CD4-positive, alpha-beta T cell treated with Interleukin-4 for 1 hour (primary cell): ENCODE data around the gene CNR1.

Experiments
- DNase-seq, 2 donors: peaks; one replicate each; pipeline ENCODE4 v3.0.0-alpha.2; 2020 to 2022

The CNR1 gene

DNA sequence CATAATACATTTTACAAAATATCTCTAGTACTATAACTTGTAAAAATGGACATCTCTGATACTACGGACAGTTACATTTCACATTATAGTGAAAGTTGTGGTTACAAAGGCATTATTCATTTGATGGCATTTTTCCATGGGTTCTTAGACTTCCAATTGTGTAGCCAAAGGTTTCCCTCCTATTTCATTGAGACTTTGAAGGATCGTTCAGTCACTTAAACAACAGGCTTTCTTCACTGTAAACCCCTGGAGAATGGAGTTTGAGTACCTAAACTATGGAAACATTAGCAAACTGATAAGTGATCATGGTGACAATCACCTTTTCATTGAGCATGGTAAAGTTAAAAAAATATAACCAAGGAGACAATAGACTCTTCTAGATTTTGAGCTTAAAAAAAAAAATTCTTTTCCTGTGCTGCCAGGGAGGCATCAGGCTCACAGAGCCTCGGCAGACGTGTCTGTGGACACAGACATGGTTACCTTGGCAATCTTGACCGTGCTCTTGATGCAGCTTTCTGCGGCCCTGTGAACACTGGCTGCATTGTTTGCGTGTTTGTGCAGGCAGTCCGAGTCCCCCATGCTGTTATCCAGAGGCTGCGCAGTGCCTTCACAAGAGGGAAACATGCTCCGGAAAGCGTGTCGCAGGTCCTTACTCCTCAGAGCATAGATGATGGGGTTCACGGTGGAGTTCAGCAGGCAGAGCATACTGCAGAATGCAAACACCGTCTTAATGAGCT, 22.6 kb downstream of the CNR1 start:
- DNase-seq = no peak

DNA sequence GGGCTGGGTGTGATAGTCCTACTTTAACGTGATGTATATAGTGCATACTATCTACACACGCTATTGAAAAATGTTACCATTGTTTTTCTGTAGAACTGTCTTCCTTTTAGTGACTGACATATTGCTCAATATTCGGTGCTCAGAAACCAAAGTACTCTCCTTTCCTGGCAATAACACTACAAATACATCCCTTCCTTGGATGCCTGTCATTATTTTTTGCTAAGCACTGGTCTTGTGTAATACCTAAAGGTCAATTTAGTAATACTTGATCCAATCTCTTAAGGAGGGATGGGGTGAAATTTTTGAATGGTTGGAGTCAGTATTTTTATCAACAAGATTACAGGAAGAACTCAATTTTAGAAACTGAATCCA, 23.9 kb downstream of the CNR1 start:
- DNase-seq = no peak

DNA sequence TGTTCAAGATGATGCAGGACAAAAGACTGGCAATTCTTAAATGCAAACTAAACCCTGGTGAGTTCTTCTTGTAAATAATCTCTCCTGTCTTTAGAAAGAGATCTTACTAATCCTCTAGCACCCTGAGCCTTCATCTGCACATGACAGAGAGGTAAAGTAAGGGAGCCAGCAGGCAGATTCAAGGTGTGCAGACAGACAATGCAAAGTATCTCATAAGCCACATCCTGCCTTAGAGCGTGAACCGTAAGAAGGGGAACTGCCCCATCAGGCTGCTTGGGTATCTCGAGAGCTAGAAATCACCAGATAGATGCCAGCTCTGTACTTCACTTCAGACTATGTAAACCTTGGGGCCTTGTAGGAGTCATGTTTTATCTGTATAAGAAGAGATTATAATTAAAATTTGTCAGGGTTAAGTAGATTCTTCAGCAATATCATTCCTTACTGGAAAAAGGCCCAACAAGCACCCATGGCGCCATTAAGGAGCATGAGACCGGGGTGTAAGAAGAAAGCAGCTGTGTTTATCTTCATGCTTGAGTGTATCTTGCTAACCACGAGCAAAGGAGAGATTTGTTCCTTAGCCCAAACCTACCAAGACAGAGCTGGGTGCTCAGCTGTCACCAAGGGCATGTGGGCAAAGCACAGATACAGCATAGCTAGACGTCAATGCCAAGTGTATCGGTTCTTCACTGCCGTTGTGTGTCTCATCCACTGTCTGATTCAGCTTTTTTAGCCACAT, 24.4 kb downstream of the CNR1 start:
- peak in 1 of 2 donors; percentile 68 for DNase-seq

DNA sequence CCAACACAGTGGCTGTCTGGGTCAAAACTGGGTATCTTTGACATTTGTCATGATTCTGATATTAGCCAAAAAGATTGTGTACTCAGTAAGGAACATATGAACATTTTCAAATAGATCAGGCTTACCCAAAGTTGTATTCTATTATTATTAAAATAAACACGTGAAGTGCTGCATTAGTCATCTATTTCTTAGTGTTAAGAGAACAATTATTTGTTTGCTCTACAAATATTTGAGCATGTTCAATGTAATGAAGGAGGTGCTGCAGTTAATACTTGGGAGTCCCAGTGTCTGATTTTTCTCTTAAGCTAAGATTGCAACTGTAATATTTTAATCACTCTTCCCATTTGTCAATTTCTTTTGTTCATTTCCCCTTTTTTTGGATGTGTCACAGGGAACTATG, 28.2 kb downstream of the CNR1 start:
- no peak for DNase-seq

DNA sequence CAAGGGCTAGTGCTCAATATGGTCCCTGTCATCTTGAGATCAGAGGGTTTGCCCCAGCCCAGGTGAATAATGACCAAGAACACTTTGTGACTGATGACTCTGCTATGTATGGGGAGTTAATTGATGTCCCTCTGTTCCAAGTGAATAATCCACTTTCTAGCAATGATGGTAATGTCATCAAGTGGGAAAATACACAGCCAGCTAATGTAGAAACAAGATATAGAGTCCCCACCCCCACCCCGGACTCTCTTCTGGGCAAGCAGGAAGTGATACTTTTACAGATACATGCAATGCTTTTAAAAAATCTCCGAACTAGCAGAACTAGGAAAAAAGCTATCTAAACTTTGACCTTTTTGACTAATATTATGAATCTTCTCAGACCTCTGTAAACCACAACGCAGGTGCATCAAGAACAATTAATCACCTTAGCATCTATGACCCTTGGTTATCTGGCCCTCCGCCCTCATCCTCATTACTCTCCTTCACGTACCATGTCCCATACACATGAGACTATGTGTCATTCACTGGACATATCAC, 30.5 kb downstream of the CNR1 start:
- DNase-seq = no peak

DNA sequence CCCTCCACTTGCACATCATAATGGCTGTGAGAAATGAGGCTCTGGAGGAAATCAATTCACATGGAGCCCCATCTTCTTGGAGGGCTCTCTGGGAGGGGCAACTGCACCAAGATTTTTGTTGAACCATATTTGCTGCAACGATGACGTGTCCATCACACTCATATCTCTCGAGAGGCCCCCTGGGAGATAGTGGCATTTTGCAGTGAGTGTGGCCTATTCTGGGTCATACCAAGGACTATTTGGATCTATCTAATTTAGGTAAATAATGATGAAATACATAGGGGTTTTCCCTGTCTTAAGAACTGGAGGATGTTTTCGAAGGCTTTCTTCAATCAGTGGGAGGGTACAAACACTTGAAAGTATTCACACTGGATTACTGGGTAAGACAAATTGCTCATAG, 31.6 kb downstream of the CNR1 start:
- no peak for DNase-seq

DNA sequence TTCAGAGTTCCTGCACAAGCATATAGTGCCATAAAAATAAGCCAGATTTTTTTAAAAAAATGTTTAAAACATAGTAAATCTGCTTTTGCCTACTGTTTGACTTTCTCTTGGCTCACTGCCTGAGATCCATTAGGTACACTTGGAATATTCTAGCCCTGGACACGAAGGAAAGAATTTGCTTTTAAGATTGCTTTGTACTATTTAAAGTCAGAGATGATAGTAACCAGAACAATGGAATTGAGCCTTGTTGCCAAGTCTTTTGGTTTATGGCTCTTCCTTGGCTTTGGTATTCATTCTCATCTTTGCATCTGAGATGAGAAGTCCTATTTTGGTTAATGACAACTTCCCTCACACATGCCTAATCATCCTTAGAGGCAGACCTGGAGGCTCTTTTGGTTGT, 32.4 kb downstream of the CNR1 start:
- DNase-seq = no peak

DNA sequence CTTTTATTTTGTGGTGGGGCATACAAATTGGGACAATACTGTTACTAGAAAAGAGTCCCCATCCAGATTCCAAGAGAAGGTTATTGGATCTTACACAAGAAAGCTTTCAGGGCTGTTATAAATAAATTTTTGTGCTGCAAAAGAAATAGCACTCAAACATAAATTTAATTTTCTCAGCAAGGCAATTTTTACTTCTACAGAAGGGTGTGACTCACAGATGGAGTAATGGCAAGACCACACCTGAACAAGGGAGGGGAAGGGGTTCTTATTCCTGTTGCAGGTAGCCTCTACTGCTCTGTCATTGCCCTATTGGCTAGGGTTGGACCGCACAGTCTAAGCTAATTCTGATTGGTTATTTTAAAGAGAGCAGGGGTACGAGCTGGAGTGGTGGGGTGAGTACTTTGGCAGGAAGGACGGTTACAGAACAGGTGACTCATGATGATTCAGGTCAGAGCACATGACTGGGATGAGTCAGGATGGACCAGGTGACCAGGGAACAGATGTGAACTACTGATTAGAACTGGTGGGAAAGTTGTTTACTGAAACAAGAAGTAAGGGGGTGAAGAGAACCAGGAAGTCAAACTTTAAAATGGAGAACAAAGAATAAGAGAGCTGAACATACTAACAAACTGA, 41.1 kb downstream of the CNR1 start:
- no peak for DNase-seq

DNA sequence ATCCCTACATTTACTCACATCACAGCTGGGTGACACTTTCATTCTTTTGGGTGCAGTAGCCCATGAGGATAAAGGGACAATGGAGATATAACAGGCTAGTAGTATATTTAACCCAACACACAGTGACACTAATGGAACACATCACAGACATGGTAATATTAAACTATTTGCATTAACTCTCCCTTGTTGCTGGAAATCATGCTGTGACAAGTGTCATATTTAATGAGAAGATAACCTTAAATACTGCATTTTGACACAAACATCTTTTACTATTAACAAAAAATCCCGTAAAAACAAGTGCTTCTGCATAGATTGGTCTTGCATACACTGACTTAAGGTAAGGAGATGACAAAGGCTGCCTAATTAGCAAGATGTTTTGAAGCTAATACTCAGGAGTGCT, 45.5 kb downstream of the CNR1 start:
- DNase-seq = no peak

DNA sequence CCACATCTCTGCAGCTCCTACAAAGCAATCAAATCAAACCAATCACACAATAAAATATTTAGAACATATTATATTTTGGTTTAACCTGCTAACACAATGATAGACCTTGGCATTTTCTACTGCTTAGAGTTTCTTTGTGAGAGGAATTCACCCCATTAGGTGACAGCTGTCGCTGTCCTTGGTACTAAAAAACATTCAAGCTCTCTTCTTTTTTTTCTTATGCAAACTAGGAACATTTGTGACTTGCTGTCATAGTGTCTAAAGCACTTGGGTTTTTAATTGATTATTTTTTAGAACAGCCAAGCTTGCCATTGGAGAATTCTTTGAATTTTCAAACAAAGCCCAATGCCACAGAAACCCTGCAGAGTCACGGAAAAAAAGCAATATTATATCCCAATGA, 46.4 kb downstream of the CNR1 start:
- no peak for DNase-seq

DNA sequence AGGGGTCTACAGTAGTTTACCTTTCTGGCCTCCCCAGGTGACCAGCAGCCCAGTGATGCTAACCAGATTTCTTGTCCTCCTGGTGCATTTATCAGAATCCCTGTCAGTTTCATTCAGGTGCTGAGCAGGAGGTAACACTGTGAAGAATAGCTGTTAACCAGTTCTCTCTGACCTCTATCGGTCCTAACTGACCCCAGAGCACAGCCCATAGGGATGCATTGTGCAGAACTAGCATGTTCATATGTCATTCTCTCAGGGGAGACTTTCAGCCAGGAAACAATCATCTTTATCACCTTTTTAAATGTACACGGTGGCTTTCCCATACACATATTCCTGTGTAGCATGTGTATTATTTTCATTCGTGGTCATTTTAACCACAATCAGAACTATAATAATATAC, 49.9 kb downstream of the CNR1 start:
- no peak for DNase-seq

DNA sequence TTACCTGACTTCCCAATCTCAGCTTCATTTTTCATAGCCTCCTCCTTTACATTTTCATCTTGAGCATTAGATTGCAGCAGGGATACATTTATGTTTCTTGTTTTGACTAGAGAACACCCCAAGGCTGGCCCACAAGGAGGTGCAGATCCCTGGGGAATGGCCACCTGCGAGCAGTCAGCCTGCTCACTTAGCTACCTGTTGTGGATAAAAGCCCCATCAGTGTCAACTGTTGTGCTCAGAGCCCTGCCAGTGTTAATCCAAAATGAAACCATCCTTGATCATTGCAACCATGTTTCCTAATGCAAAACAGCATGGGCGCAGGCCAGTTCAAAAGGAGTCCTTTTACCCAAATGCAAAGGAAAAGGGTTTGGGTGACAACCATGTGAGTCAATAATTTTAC, 50.8 kb downstream of the CNR1 start:
- DNase-seq = no peak

DNA sequence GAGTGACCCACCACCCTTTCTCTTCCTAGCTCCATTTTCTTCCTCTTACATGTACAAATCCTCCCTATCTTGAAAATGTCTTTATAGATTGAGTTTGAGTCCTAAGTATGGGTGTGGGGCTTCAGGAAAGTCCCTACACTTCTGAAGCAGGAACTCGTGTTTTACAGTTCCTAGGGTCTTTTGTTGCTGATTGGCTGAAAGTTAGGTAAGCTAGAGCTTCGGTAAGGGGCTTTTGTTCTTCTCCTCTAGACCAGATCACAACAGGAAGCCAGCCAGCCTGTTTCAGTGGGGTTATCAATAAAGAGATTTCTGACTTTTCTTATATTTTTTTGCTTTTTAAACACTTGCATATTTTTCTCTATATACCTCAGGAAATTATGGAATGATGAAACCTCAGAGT, 51.3 kb downstream of the CNR1 start:
- no peak for DNase-seq

DNA sequence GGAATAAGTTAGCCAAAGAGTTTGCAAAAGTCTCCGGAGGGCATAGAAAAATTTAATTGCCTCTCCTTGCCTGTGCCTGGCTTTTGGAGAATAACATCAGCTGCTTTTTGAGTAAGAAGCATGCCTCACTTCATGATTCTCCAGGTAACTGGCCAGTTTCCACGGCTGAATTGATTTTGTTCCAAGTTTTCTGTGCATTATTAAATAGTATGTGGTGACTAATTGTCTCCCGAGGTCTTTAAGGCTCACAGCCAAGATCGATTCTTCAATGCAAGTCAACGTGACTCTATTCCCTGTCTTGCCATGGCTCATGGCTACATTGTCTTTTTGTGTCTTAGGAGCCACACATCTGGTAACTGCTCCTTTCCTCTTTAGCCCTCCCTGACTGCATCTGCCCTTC, 54.2 kb downstream of the CNR1 start:
- DNase-seq = no peak

DNA sequence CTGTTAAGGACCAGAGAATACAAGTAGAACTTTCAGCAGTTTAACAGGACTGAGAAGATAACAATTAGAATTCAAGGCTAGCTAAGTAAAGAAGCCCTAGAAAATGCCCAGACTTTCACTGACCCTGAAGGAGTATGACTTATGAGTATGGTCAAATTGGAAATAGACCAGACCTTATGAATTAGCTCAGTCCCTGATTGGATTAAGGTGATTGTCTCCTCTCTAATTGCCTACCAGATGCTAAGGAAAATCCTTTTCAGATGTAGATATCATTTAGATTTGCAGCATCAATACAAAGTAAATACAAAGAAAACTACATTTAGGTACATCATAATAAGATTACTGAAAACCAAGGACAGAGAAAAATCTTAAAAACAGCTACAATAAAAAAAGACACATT, 58.9 kb downstream of the CNR1 start:
- no peak for DNase-seq

DNA sequence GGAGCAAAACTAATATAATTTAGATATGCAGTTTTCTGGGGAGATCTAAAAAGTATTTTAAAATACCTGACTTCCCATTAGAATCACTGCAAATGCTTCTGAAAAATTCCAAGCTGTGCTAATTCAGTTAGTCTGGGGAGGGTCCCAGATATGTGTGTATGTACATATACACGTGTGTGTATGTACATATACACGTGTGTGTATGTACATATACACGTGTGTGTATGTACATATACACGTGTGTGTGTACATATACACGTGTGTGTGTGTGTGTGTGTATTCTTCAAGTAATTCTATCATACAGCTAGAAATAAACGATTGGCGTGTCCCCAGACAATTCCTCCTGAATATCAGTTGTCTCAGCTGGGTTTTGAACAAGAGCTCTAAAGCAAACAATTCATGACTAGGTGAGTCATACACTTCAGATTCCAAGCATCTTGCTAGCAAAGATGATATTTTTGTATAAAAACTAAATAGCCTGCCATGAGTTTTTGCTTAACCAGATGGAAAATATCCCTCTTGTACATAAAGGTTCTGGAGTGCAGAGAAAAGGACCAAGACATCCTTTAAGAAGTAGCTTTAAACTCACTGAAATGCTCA, 60.3 kb downstream of the CNR1 start:
- DNase-seq = no peak
